OCI-LY1 (cell line): ENCODE data around the gene SEC24C.
"Not testable (repeated sequence)": the region's sequence is repeated elsewhere in the genome, so short reads cannot be mapped to it uniquely, and the experiment has no call there.

Source experiments
- H2AFZ ChIP-seq: fragments of 200-600 bp; sonication (generic), shearing (Covaris generic); 2 replicates; pipeline ENCODE4 v1.6.0; 2014; ENCODE audit warnings: antibody characterized with exemption, mild to moderate bottlenecking, low read length
- H3F3A ChIP-seq: fragments of 200-600 bp; sonication (generic), shearing (Covaris generic); 2 replicates; pipeline ENCODE4 v1.6.0; 2014; ENCODE audit warnings: mild to moderate bottlenecking, antibody characterized with exemption, low read length, moderate library complexity; ENCODE audit not compliant: insufficient read depth
- H3K27ac ChIP-seq: fragments of 200-600 bp; sonication (generic); 2 replicates; pipeline ENCODE4 v1.5.1; 2014; ENCODE audit warnings: low read length, mixed run types, mild to moderate bottlenecking, low read depth; ENCODE audit not compliant: poor library complexity, severe bottlenecking
- H3K27me3 ChIP-seq: fragments of 200-600 bp; sonication (generic); 2 replicates; pipeline ENCODE4 v1.6.0; 2014; ENCODE audit warnings: antibody characterized with exemption, mild to moderate bottlenecking, low read length, moderate library complexity; ENCODE audit not compliant: insufficient read depth
- H3K36me3 ChIP-seq: fragments of 200-600 bp; sonication (generic); 2 replicates; pipeline ENCODE4 v1.6.1; 2014; ENCODE audit warnings: mild to moderate bottlenecking, antibody characterized with exemption, low read length, moderate library complexity, mixed read lengths; ENCODE audit not compliant: insufficient read depth
- H3K4me1 ChIP-seq: fragments of 200-600 bp; sonication (generic); 2 replicates; pipeline ENCODE4 v1.5.1; 2014; ENCODE audit warnings: mild to moderate bottlenecking, low read length, moderate library complexity; ENCODE audit not compliant: insufficient read depth, severe bottlenecking
- H3K4me2 ChIP-seq: fragments of 200-600 bp; sonication (generic), shearing (Covaris generic); 2 replicates; pipeline ENCODE4 v1.6.1; 2014; ENCODE audit warnings: low read length
- H3K4me3 ChIP-seq: fragments of 200-600 bp; sonication (generic); 2 replicates; pipeline ENCODE4 v1.5.1; 2014; ENCODE audit warnings: low read length, low read depth, mild to moderate bottlenecking, mixed read lengths; ENCODE audit not compliant: poor library complexity, severe bottlenecking
- H3K79me2 ChIP-seq: fragments of 200-600 bp; shearing (Covaris generic); 2 replicates; pipeline ENCODE4 v1.6.1; 2016; ENCODE audit warnings: mixed run types, low read length, mixed read lengths; ENCODE audit not compliant: insufficient read depth
- H3K9ac ChIP-seq: fragments of 200-600 bp; sonication (generic), shearing (Covaris generic); 2 replicates; pipeline ENCODE4 v1.6.1; 2014; ENCODE audit warnings: mild to moderate bottlenecking, low read length, mixed read lengths
- H3K9me2 ChIP-seq: fragments of 200-600 bp; sonication (generic), shearing (Covaris generic); 2 replicates; pipeline ENCODE4 v1.6.1; 2014; ENCODE audit warnings: low read depth, mild to moderate bottlenecking, low read length, mixed read lengths
- H3K9me3 ChIP-seq: fragments of 200-600 bp; shearing (Covaris generic); 2 replicates; pipeline ENCODE4 v1.6.1; 2014; ENCODE audit warnings: low read length, mixed read lengths
- H4K20me1 ChIP-seq: fragments of 200-600 bp; sonication (generic), shearing (Covaris generic); 2 replicates; pipeline ENCODE4 v1.6.0; 2016; ENCODE audit warnings: mild to moderate bottlenecking, low read length; ENCODE audit not compliant: insufficient read depth
- CTCF ChIP-seq: fragments of 200-600 bp; sonication (generic), shearing (Covaris generic); IDR thresholded peaks from 2 replicates; pipeline ENCODE4 v1.5.1; 2017; ENCODE audit warnings: mild to moderate bottlenecking, antibody characterized with exemption, low read length, moderate library complexity, mixed read lengths
- EZH2 ChIP-seq: fragments of 200-600 bp; sonication (generic), shearing (Covaris generic); IDR thresholded peaks from 2 replicates; pipeline ENCODE4 v1.8.0; 2017; ENCODE audit warnings: borderline replicate concordance, mixed run types, mild to moderate bottlenecking, antibody characterized with exemption, low read length, moderate library complexity, mixed read lengths

The SEC24C gene

GRCh38 chr10:73785211-73785720, 41.1 kb downstream of the SEC24C start, which contains the start of gene ZSWIM8:
ZSWIM8 (plus strand) TSS chr10:73785606; CDS start chr10:73785879, 273 bp downstream.
- Histone ChIP-seq H4K20me1 (no peaks in the 10 kb centered on the region), H3K79me2 (peaks cover 32% of the 10 kb centered on the region), H3K36me3 (peaks cover 13% of the 10 kb centered on the region; the same call in 1 of the 2 replicates), H3K27ac (peak within 1 kb of the TSS; percentile 73), H2AFZ (no peak within 1 kb of the TSS), H3K4me2 (peak within 1 kb of the TSS; percentile 67), H3K9ac (peak within 1 kb of the TSS; percentile 79), H3K9me2 (no peaks in the 10 kb centered on the region), H3K4me3 (peak within 1 kb of the TSS; percentile 77), H3K9me3 (no peaks in the 10 kb centered on the region), H3K4me1 (peaks cover 45% of the 10 kb centered on the region), H3F3A (no peaks in the 10 kb centered on the region), H3K27me3 (no peaks in the 10 kb centered on the region)
- TF ChIP-seq EZH2 (no peak), CTCF (no peak)

- no peaks in the 10 kb centered on the region for H3K27me3 ChIP-seq
- H3K9me2 ChIP-seq = no peaks in the 10 kb centered on the region
- peak overlapping the region; percentile 67 for H3K4me2 ChIP-seq
- H4K20me1 ChIP-seq = no peaks in the 10 kb centered on the region
- peaks cover 39% of the 10 kb centered on the region for H3K4me1 ChIP-seq
- no peaks in the 10 kb centered on the region for H3F3A ChIP-seq
- peak overlapping the region; percentile 77 for H3K4me3 ChIP-seq
- H2AFZ ChIP-seq = no peak overlapping the region
- no peak; the same call in 1 of the 2 replicates for TF ChIP-seq CTCF
- H3K27ac ChIP-seq = peak overlapping the region; percentile 12
- H3K9ac ChIP-seq = peak overlapping the region; percentile 79
- no peaks in the 10 kb centered on the region for H3K9me3 ChIP-seq
- peaks cover 32% of the 10 kb centered on the region for H3K79me2 ChIP-seq
- peaks cover 20% of the 10 kb centered on the region for H3K36me3 ChIP-seq
These were observed 41.7 kb downstream of the SEC24C start for GRCh38 chr10:73785721-73786511.

- Histone ChIP-seq H3K4me2 (peak overlapping the region; percentile 67), H3K27me3 (no peaks in the 10 kb centered on the region), H2AFZ (no peak overlapping the region), H3F3A (no peaks in the 10 kb centered on the region), H4K20me1 (no peaks in the 10 kb centered on the region), H3K9me3 (no peaks in the 10 kb centered on the region), H3K36me3 (peaks cover 26% of the 10 kb centered on the region), H3K4me3 (peak overlapping the region; percentile 77), H3K4me1 (peaks cover 35% of the 10 kb centered on the region), H3K79me2 (peaks cover 29% of the 10 kb centered on the region), H3K9ac (peak overlapping the region; percentile 79), H3K27ac (no peak overlapping the region), H3K9me2 (no peaks in the 10 kb centered on the region)
- no peak for TF ChIP-seq EZH2
- TF ChIP-seq CTCF = no peak
These were observed 42.3 kb downstream of the SEC24C start for GRCh38 chr10:73786512-73786885.

GRCh38 chr10:73787031-73787800, 43.0 kb downstream of the SEC24C start:
- H3K79me2 ChIP-seq = peaks cover 25% of the 10 kb centered on the region
- H3K4me3 ChIP-seq, H3K9me3 ChIP-seq, H3K27me3 ChIP-seq, H3K27ac ChIP-seq, H3K4me2 ChIP-seq, H4K20me1 ChIP-seq, H3F3A ChIP-seq, H3K9ac ChIP-seq, H2AFZ ChIP-seq, H3K9me2 ChIP-seq: not testable (repeated sequence)
- H3K4me1 ChIP-seq = peaks cover 35% of the 10 kb centered on the region
- peaks cover 33% of the 10 kb centered on the region for H3K36me3 ChIP-seq
